ENCODE results near the gene SLC37A2.

DNA sequence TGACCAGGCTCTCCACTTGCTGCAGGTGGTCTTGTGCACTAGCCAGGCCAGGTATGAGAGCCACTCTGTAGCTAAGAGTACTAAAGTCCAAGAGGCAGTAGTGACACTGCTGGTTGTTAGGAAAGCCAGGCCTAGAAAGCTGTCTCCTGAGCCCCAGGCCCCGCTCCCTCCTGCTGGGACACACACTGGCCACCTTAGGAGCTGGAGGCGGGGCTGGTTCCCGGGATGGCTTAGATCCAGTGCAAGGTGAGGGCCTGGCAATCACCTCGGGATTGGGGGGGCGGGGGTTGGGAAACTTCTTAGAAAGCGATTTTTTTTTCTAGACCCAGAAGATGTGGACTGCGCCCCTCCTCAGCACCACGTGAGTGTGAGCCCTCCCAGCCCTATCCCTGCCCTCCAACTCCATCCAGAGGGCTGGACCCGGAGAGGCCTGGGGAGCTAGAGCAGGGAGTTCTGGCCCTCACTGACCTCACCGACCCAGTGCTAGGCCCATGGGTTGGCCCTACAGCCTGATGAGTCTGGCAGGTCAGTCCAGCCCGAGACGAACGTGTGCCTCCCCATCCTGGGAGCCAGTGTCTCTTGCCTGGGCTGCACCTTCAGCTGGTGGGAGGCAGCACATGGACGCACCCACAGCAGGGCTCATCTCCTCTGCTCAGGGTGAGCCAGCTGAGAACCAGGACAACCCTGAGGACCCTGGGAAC, 18.1 kb downstream of the SLC37A2 start:
- TF ChIP-seq, protein P1, sequence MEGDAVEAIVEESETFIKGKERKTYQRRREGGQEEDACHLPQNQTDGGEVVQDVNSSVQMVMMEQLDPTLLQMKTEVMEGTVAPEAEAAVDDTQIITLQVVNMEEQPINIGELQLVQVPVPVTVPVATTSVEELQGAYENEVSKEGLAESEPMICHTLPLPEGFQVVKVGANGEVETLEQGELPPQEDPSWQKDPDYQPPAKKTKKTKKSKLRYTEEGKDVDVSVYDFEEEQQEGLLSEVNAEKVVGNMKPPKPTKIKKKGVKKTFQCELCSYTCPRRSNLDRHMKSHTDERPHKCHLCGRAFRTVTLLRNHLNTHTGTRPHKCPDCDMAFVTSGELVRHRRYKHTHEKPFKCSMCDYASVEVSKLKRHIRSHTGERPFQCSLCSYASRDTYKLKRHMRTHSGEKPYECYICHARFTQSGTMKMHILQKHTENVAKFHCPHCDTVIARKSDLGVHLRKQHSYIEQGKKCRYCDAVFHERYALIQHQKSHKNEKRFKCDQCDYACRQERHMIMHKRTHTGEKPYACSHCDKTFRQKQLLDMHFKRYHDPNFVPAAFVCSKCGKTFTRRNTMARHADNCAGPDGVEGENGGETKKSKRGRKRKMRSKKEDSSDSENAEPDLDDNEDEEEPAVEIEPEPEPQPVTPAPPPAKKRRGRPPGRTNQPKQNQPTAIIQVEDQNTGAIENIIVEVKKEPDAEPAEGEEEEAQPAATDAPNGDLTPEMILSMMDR (IDR thresholded peaks at IDR 0.05) = no peak
- TF ChIP-seq POLR2A (IDR thresholded peaks at IDR 0.05) (no peak), POLR2AphosphoS5 (IDR thresholded peaks at IDR 0.05) (no peak)

Measured in upper lobe of left lung (tissue), 4 donors.